ENCODE data around the gene CREBZF. TPM values are rescaled to one million over a fixed set of nuclear protein-coding genes. Genes with fewer than 3 reads are reported as not detected.

Gene CREBZF, protein sequence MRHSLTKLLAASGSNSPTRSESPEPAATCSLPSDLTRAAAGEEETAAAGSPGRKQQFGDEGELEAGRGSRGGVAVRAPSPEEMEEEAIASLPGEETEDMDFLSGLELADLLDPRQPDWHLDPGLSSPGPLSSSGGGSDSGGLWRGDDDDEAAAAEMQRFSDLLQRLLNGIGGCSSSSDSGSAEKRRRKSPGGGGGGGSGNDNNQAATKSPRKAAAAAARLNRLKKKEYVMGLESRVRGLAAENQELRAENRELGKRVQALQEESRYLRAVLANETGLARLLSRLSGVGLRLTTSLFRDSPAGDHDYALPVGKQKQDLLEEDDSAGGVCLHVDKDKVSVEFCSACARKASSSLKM
- total RNA-seq = 100 to 1,000 TPM in 2 of 5 experiments, 10 to 100 TPM in 3; 56.9 to 114 (median 59.7) TPM
- polyA plus RNA-seq = 10 to 100 TPM; 13.0 to 16.8 TPM
- 117 reads per million, percentile 87 among the genes with 10 or more reads in this experiment for total RNA-seq

DNA sequence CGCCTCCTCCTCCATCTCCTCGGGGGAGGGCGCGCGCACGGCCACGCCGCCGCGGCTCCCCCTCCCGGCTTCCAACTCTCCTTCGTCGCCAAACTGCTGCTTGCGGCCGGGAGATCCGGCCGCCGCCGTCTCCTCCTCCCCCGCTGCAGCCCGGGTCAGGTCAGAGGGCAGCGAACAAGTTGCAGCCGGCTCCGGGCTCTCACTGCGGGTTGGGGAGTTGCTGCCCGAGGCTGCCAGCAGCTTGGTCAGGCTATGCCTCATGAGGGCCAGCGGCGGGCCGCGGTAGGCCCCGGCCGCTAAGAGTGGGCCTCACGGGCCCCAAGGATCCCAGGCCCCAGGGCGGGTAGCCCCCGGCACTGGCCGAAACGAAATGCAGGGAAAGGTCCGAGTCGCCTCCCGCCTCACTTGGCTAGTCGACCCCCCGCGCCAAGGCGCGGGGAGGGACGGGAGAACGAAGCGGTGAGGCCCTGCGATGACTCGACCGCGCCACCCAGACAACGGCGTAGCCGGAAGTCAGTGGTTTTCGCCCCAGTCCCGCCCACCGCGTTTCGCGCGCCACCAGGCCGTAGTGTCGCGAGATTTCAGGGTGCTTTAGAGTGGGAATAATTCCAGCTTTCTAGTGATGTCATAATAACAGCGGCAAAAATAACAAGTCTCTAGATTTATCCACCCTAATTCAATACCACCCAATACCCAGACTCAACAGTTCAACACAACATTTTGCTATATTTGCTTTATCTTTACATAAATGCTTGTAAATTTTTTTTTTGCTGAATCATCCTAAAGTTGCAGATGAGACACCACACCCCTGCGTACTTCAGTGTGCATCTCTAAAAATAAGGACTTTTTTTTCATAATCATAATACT lies at the start of gene CREBZF:
TSS of gene CREBZF (minus strand) at position 515 of the 867 bp plus-strand sequence. CDS start at position 261, 254 bp downstream.
- Mint-ChIP-seq H3K27ac (peak within 1 kb of the TSS; percentile 96 to 100 (median 99)), H3K9me3 (peaks cover 0 to 1% (median 0%) of the 10 kb centered on the region in 11 donors), H3K36me3 (peaks cover 3 to 26% (median 9%) of the 10 kb centered on the region in 5 donors), H3K4me1 (peaks cover 29 to 55% (median 39%) of the 10 kb centered on the region in 7 donors), H3K4me3 (peak within 1 kb of the TSS; percentile 93 to 100 (median 99)), H3K27me3 (peaks cover 0 to 5% (median 0%) of the 10 kb centered on the region in 5 donors)
- Histone ChIP-seq H3K27me3 (ENCODE audit: control insufficient read depth in 2 of 2, insufficient read depth in 2 of 2, low read length in 2 of 2) (no peaks in the 10 kb centered on the region), H3K27ac (ENCODE audit: low read depth, low read length) (peak within 1 kb of the TSS; percentile 99), H3K4me3 (ENCODE audit: low read length) (peak within 1 kb of the TSS; percentile 97), H3K4me1 (ENCODE audit: control insufficient read depth in 2 of 2, insufficient read depth in 2 of 2, low read length in 2 of 2) (peaks cover 19 to 31% of the 10 kb centered on the region in 2 donors), H3K9me3 (ENCODE audit: control insufficient read depth in 2 of 3, low read length in 3 of 3) (no peaks in the 10 kb centered on the region), H3K36me3 (ENCODE audit: control insufficient read depth in 2 of 3, insufficient read depth in 3 of 3, low read length in 3 of 3) (peaks cover 0 to 8% (median 7%) of the 10 kb centered on the region in 3 experiments)
- intact Hi-C loops (cut with micrococcal nuclease) = loop anchor here (1.0 to 10.0 kb wide), 15 partner anchors 17 to 940 kb away; partner anchors contain the start of genes EED (in 2 of the 2), HIKESHI (in 2 of the 2), PICALM (in 2 of the 2) and TMEM126A (in 2 of the 2)
- CTCF ChIA-PET = interaction anchor here (1.0 to 2.2 kb wide), 3 partner anchors 15 to 34 kb away, joined by 3 to 6 read pairs (median 6); partner anchors contain the start of gene TMEM126A
- DNase-seq (peak; percentile 83 to 96 (median 92)), ATAC-seq (peak; percentile 85)
- POLR2A ChIA-PET = interaction anchor here (0.6 to 11.9 kb wide), 27 partner anchors 9 to 580 kb away, joined by 3 to 207 read pairs (median 4); partner anchors contain the start of genes CCDC83, DLG2, EED and TMEM126A

GRCh38 chr11:85712953-85713352 lies 48.0 kb upstream of the CREBZF start:
- CTCF ChIA-PET = no interaction called here

GRCh38 chr11:85710917-85711316 lies 46.0 kb upstream of the CREBZF start:
- no peak overlapping the region for H3K4me3 ChIP-seq (ENCODE audit: low read length)
- no peaks in the 10 kb centered on the region for H3K27me3 Mint-ChIP-seq
- intact Hi-C loops (cut with micrococcal nuclease) = no loop called here
- H3K27ac ChIP-seq (ENCODE audit: low read depth, low read length) = no peak overlapping the region
- H3K27me3 ChIP-seq (ENCODE audit: control insufficient read depth in 2 of 2, insufficient read depth in 2 of 2, low read length in 2 of 2) = no peaks in the 10 kb centered on the region
- DNase-seq (no peak), ATAC-seq (no peak)
- no peak overlapping the region for H3K4me3 Mint-ChIP-seq
- H3K4me1 ChIP-seq (ENCODE audit: control insufficient read depth in 2 of 2, insufficient read depth in 2 of 2, low read length in 2 of 2) = no peaks in the 10 kb centered on the region
- no peaks in the 10 kb centered on the region for H3K36me3 ChIP-seq (ENCODE audit: control insufficient read depth in 2 of 3, insufficient read depth in 3 of 3, low read length in 3 of 3)
- CTCF ChIA-PET = interaction anchor here (0.6 kb wide), 1 partner anchor 11 kb away, joined by 4 read pairs; no protein-coding TSS in a partner anchor
- H3K9me3 ChIP-seq (ENCODE audit: control insufficient read depth in 2 of 3, low read length in 3 of 3) = no peaks in the 10 kb centered on the region
- H3K9me3 Mint-ChIP-seq = no peaks in the 10 kb centered on the region
- peaks cover 0 to 5% (median 0%) of the 10 kb centered on the region in 7 donors for H3K4me1 Mint-ChIP-seq
- H3K27ac Mint-ChIP-seq = peak overlapping the region in 1 of 9 donors; percentile 14
- POLR2A ChIA-PET = interaction anchor here (0.5 kb wide), 1 partner anchor 52 kb away, joined by 3 read pairs; no protein-coding TSS in a partner anchor
- H3K36me3 Mint-ChIP-seq = peaks cover 0 to 39% (median 15%) of the 10 kb centered on the region in 5 donors

More at GRCh38 chr11:85712953-85713352, 48.0 kb upstream of the CREBZF start:
- Histone ChIP-seq H3K4me1 (ENCODE audit: control insufficient read depth in 2 of 2, insufficient read depth in 2 of 2, low read length in 2 of 2) (no peaks in the 10 kb centered on the region), H3K9me3 (ENCODE audit: control insufficient read depth in 2 of 3, low read length in 3 of 3) (no peaks in the 10 kb centered on the region), H3K27me3 (ENCODE audit: control insufficient read depth in 2 of 2, insufficient read depth in 2 of 2, low read length in 2 of 2) (no peaks in the 10 kb centered on the region), H3K27ac (ENCODE audit: low read depth, low read length) (no peak overlapping the region), H3K4me3 (ENCODE audit: low read length) (no peak overlapping the region), H3K36me3 (ENCODE audit: control insufficient read depth in 2 of 3, insufficient read depth in 3 of 3, low read length in 3 of 3) (no peaks in the 10 kb centered on the region)
- POLR2A ChIA-PET = no interaction called here
- Mint-ChIP-seq H3K27ac (no peak overlapping the region), H3K36me3 (peaks cover 0 to 28% (median 5%) of the 10 kb centered on the region in 5 donors), H3K4me3 (no peak overlapping the region), H3K4me1 (peaks cover 0 to 5% (median 0%) of the 10 kb centered on the region in 7 donors), H3K9me3 (no peaks in the 10 kb centered on the region), H3K27me3 (no peaks in the 10 kb centered on the region)
- intact Hi-C loops (cut with micrococcal nuclease) = no loop called here
- no peak for ATAC-seq
- DNase-seq = no peak

DNA sequence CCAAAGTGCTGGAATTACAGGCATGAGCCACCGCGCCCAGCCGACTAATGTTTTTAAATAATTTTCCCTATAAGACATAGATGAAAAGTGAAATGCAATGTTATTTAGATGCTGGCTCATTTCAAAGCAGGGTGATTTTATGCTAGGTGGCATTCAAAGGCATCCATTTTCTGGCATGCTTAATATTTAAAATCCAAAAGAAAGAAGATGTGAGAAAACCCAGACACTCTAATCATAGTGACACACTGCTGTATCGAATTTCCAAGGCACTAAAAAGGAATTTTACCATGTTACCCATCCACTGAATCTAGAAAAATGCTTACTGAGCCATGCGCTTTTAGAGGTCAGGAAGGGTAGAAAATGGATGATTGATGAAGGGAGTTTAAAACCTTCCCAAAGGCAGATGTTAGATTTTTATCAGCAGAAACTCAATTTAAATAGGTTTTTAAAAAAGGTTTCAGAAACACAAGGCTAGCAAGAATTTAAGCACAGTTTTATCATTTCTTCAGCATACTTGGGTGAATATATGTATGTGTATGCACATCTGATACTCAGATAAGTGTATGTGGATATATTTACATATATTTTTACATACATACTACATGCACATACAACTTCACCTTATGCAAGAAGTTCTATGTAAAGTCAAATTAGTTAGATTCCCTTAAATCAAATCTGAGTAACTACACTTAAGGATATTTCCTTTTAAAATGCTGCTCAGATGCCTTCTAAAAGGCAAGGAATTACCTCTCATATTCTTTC lies 45.2 kb upstream of the CREBZF start:
- Mint-ChIP-seq H3K9me3 (no peaks in the 10 kb centered on the region), H3K4me3 (no peak overlapping the region), H3K27ac (no peak overlapping the region), H3K27me3 (no peaks in the 10 kb centered on the region), H3K4me1 (peaks cover 0 to 5% (median 0%) of the 10 kb centered on the region in 7 donors), H3K36me3 (peaks cover 0 to 43% (median 15%) of the 10 kb centered on the region in 5 donors)
- Histone ChIP-seq H3K9me3 (ENCODE audit: control insufficient read depth in 2 of 3, low read length in 3 of 3) (no peaks in the 10 kb centered on the region), H3K36me3 (ENCODE audit: control insufficient read depth in 2 of 3, insufficient read depth in 3 of 3, low read length in 3 of 3) (no peaks in the 10 kb centered on the region), H3K27ac (ENCODE audit: low read depth, low read length) (no peak overlapping the region), H3K4me3 (ENCODE audit: low read length) (no peak overlapping the region), H3K27me3 (ENCODE audit: control insufficient read depth in 2 of 2, insufficient read depth in 2 of 2, low read length in 2 of 2) (no peaks in the 10 kb centered on the region), H3K4me1 (ENCODE audit: control insufficient read depth in 2 of 2, insufficient read depth in 2 of 2, low read length in 2 of 2) (no peaks in the 10 kb centered on the region)
- no peak for ATAC-seq
- ChIA-PET POLR2A (interaction anchor here (0.5 to 0.6 kb wide), 2 partner anchors 10 to 51 kb away, joined by 3 read pairs; no protein-coding TSS in a partner anchor), CTCF (no interaction called here)
- intact Hi-C loops (cut with micrococcal nuclease) = no loop called here
- no peak for DNase-seq

- POLR2A ChIA-PET = no interaction called here
- ATAC-seq = no peak
- no peak overlapping the region for H3K4me3 ChIP-seq (ENCODE audit: low read length)
- H3K36me3 Mint-ChIP-seq = peaks cover 0 to 49% (median 25%) of the 10 kb centered on the region in 5 donors
- no peaks in the 10 kb centered on the region for H3K9me3 ChIP-seq (ENCODE audit: control insufficient read depth in 2 of 3, low read length in 3 of 3)
- H3K4me1 Mint-ChIP-seq = peaks cover 0 to 6% (median 2%) of the 10 kb centered on the region in 7 donors
- no peak overlapping the region for H3K4me3 Mint-ChIP-seq
- peaks cover 0 to 3% (median 0%) of the 10 kb centered on the region in 5 donors for H3K27me3 Mint-ChIP-seq
- intact Hi-C loops (cut with micrococcal nuclease) = no loop called here
- H3K4me1 ChIP-seq (ENCODE audit: control insufficient read depth in 2 of 2, insufficient read depth in 2 of 2, low read length in 2 of 2) = peaks cover 0 to 3% of the 10 kb centered on the region in 2 donors
- peaks cover 0 to 3% (median 0%) of the 10 kb centered on the region in 11 donors for H3K9me3 Mint-ChIP-seq
- no peak for DNase-seq
- H3K27ac Mint-ChIP-seq = peak overlapping the region in 1 of 9 donors; percentile 13
- CTCF ChIA-PET = no interaction called here
- H3K27me3 ChIP-seq (ENCODE audit: control insufficient read depth in 2 of 2, insufficient read depth in 2 of 2, low read length in 2 of 2) = no peaks in the 10 kb centered on the region
- H3K36me3 ChIP-seq (ENCODE audit: control insufficient read depth in 2 of 3, insufficient read depth in 3 of 3, low read length in 3 of 3) = no peaks in the 10 kb centered on the region
- H3K27ac ChIP-seq (ENCODE audit: low read depth, low read length) = no peak overlapping the region
These were observed 40.9 kb upstream of the CREBZF start for GRCh38 chr11:85705800-85706199.
